ENCODE data around the gene RELB. TPM values are rescaled to one million over a fixed set of nuclear protein-coding genes. Genes with fewer than 3 reads are reported as not detected.
A peak's percentile ranks its signal among the peaks of the same experiment; 100 is the strongest.

Gene RELB
- total RNA-seq, 1 donor from 2014 or later: 2.9 TPM

DNA sequence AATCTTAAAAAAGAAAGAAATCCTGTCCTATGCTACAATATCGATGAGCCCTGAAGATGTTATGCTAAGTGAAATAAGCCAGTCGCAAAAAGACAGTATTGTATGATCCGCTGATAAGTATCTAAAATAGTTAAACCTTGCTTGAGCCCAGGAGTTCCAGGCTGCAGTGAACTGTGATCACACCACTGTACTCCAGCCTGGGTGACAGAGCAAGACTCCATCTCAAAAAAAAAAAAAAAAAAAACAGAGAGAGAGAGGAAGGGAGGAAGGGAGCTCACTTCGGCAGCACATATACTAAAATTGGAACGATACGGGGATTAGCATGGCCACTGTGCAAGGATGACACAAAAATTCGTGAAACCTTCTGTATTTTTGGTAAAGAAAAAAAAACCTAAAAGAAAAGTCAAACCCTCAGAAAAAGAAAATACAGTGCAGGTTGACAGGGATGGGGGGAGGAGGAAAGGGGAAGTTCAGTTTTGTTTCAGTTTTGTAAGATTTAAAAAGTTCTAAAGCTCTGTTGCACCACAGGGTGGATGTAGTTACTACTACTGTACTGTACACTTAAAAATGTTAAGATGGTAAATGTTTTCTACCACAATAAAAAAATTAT is 46.0 kb downstream of the RELB start:
- ATAC-seq (ENCODE audit: poor library complexity) (no peak), DNase-seq (no peak)
- intact Hi-C loops (cut with DNase I): no loop called here

DNA sequence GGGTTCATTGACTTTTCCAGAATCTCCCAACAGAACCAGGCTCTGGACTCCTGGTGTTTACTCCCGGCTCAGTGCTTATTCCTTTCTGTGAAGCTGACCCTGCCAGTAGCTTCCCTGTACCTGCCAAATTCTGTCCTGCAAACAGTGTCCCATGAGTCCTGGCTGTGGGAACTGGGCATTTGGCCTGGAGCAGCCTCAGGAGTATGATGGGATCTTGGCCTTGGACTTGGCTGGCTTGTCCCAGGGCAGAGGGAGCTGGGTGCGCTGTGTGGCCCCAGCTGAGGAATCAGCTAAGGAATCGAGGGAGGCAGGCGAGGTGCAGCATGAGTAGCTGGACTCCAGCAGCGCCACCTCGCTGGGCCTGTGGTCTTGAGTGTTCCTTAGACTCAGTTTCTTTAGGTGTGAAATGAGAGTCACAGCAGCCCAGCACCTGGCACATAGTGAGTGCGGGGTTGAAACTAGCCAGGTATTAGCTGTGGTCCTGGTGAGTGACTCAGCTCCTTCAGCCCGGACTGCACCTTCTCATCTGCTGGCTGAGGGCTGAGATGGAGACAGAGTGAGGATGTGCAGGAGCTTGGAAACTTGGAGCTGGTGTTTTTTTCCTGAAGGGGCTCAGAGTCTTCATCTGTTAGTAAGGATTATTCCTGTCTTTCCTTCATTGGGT is 47.9 kb downstream of the RELB start:
- peak; percentile 63 for DNase-seq
- peak; percentile 86 for ATAC-seq (ENCODE audit: poor library complexity)
- intact Hi-C loops (cut with DNase I): no loop called here

DNA sequence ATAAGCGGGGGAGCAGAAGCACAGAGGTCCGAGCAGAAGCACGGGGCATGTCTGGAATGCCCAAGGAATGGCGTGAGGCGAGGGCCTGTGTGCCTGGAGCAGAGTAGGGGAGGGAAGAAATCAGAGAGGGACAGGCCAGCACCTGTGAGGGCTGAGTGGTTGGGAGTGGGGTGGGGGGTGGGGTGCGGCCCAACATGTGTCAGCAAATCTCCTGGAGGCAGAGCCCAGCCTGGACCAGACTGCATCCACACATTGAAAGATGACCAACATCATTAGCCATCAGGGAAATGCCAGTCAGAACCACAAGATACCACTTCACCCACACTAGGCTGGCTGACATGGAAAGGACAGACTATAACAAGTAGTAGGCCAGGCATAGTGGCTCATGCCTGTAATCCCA is 48.8 kb downstream of the RELB start:
- DNase-seq: no peak
- no peak for ATAC-seq (ENCODE audit: poor library complexity)
- intact Hi-C loops (cut with DNase I): loop anchor here (10.0 kb wide), 1 partner anchor 145 kb away; the partner anchor contains the start of gene APOE

DNA sequence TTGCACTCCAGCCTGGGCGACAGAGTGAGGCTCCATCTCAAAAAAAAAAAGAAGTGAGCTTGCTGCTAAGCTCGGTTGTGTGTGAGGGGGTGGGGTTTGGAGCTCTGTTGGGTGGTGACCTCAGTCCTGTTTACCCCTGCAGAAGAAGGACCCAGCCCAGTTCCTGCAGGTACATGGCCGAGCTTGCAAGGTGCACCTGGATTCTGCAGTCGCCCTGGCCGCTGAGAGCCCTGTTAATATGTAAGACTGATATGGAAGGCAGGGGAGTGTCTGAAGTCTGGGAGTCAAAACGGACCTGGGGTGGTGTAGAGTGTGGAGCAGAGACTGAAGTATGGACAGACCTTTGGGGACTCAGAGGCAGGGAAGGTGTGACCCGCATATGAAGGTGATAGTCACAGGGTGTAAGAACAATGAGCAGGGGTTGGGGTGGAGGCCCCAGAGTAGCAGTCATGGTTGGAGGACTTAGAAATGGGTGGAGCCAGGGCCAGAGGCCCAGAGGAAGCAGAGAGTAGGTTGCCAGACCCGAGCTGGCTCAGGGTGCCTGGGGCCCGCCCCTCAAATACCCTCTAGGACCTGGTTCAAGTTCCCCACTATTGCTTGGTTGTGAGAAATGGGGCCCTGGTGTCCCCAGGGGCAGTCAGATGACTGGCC is 50.8 kb downstream of the RELB start:
- intact Hi-C loops (cut with DNase I): loop anchor here (10.0 kb wide), 1 partner anchor 147 kb away; the partner anchor contains the start of gene APOE
- no peak for ATAC-seq (ENCODE audit: poor library complexity)

DNA sequence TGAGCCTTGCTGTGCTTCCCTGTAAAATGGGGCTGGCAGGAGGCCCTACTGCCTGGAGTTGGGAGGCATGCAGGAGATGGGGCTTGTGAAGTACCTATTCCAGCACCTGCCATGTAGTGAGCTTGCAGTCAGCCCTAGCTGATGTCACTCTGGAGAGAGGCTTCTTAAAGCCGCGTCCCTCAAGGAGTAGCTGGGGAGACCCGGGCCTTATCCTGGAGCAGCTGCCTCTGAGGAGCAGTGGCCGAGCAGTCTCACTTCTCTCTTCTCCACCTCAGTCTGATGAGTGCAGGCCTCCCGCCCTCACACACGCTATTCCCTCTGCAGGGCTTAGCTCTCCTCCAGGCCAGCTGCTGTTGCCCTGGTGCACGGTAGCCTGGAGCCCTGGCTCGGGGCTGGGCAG is 55.6 kb downstream of the RELB start:
- intact Hi-C loops (cut with DNase I): loop anchor here (10.0 kb wide), 1 partner anchor 152 kb away; the partner anchor contains the start of gene APOE
- DNase-seq (no peak), ATAC-seq (ENCODE audit: poor library complexity) (no peak)

More for the DNA sequence above, 50.8 kb downstream of the RELB start:
- DNase-seq: no peak

DNA sequence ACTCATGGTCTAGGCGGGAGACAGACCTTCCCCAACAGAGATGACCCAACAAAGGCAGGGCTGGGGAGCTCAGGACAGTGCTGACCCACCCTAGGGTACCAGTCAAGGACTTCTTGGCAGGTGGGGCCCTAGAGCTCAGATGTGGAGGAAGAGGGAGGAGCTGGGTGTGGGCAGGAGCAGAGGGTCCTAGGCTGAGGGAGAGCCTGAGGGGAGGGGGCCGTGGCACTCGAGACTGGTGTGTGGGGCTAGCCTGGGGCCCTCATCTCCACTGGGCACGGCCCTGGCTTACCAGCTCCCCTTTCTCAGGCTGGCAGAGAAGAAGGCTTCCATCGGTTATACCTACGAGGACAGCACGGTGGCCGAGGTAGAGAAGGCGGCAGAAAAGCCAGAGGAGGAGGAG is 56.2 kb downstream of the RELB start:
- ATAC-seq (ENCODE audit: poor library complexity): no peak

GRCh38 chr19:45058622-45059159 is 57.4 kb downstream of the RELB start:
- DNase-seq: no peak
- ATAC-seq (ENCODE audit: poor library complexity): no peak
- intact Hi-C loops (cut with DNase I): loop anchor here (10.0 kb wide), 1 partner anchor 154 kb away; the partner anchor contains the start of gene APOE

More for the DNA sequence above, 56.2 kb downstream of the RELB start:
- DNase-seq: no peak
- intact Hi-C loops (cut with DNase I): loop anchor here (10.0 kb wide), 1 partner anchor 153 kb away; the partner anchor contains the start of gene APOE

DNA sequence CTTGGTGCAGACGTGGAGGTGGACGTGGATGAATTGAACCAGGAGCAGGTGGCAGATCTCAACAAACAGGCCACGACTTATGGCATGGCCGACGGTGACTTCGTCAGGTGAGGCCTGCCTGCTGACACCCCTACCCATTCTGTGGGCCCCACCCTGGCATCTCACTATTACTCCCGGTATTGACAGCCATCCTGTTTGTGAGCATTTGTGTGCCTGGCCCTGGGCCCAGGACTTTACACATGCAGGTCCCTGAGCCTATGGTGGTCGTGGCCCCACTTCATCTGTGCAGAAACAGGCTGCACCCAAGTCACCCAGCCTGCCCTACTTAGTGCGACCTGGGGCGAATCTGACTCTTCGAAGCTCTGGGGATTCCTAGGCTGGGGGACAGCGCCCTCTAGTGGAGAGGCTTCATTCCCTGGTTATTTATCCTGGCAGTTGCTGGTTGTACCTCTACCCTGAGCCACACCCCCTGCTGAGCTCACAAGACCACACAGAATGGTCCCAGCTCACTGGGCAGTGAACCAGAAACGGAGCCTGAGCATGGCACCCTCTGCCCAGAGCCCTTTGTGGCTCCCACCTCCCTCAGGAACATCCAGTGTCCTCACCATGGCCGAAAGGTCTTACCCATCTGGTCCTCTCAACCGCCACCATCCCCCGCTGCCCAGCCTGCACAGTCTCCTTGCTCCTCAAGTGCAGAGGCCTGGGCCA is 58.1 kb downstream of the RELB start:
- intact Hi-C loops (cut with DNase I): loop anchor here (10.0 kb wide), 1 partner anchor 155 kb away; the partner anchor contains the start of gene APOE
- ATAC-seq (ENCODE audit: poor library complexity) (peak; percentile 62), DNase-seq (peak; percentile 65)

GRCh38 chr19:45061965-45062364 is 60.7 kb downstream of the RELB start:
- ATAC-seq (ENCODE audit: poor library complexity) (no peak), DNase-seq (no peak)
- intact Hi-C loops (cut with DNase I): no loop called here

GRCh38 chr19:45063851-45064801 is 62.9 kb downstream of the RELB start:
- intact Hi-C loops (cut with DNase I): no loop called here
- DNase-seq (no peak), ATAC-seq (ENCODE audit: poor library complexity) (no peak)

DNA sequence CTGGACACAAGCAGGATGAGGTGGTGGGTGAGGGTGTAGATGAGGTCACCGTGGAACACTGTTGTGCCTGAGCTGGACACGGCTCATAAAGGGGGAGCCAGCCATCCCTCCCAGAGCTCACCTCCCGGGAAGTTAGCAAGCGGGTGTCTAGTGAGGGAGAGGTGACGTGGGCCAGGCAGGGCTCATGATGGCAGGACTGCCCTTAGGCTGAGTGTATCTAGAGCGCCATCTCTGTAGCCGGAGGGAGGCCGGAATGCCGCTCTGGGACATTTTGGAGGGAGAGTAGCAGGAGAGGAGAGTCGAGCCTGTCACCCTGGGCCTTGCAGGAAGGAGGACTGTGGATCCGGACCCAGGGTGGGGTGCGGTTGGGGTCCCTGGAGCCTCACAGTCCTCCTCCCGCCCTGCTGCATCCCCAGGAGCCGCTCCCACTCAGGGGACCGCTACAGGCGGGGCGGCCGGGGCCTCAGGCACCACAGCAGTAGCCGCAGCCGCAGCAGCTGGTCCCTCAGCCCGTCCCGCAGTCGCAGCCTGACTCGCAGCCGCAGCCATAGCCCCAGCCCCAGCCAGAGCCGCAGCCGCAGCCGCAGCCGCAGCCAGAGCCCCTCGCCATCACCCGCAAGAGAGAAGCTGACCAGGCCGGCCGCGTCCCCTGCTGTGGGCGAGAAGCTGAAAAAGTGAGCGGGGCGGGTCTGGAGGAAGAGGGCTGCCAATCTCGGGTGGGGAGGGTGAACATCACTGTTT is 65.8 kb downstream of the RELB start:
- no peak for ATAC-seq (ENCODE audit: poor library complexity)
- DNase-seq: no peak

GRCh38 chr19:45068041-45068440 is 66.8 kb downstream of the RELB start:
- DNase-seq (no peak), ATAC-seq (ENCODE audit: poor library complexity) (no peak)
- intact Hi-C loops (cut with DNase I): no loop called here

More for the DNA sequence above, 65.8 kb downstream of the RELB start:
- intact Hi-C loops (cut with DNase I): no loop called here

DNA sequence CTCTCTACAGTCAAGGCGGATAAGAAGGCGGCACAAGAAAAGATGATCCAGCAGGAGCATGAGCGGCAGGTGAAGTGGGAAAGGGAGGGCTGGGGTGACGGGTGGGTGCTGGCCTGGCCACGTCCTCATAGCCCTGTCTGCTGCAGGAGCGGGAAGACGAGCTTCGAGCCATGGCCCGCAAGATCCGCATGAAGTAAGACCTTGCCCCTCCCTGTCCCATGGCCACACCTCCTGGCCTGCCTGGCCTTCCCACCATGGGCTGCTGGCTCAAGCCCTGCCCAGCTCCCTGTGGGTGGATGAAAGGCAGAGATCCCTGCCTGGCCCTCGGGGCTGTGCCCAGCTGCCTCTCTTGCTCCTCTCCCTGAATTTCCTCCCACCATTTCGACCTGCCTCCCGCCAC is 67.8 kb downstream of the RELB start:
- intact Hi-C loops (cut with DNase I): no loop called here
- DNase-seq: peak; percentile 63
- no peak for ATAC-seq (ENCODE audit: poor library complexity)

- DNase-seq: no peak
- ATAC-seq (ENCODE audit: poor library complexity): no peak
- intact Hi-C loops (cut with DNase I): no loop called here
Measured at GRCh38 chr19:45070214-45070613, 69.0 kb downstream of the RELB start.

- DNase-seq (no peak), ATAC-seq (ENCODE audit: poor library complexity) (no peak)
- intact Hi-C loops (cut with DNase I): no loop called here
Measured at GRCh38 chr19:45070861-45071544, 69.7 kb downstream of the RELB start.

DNA sequence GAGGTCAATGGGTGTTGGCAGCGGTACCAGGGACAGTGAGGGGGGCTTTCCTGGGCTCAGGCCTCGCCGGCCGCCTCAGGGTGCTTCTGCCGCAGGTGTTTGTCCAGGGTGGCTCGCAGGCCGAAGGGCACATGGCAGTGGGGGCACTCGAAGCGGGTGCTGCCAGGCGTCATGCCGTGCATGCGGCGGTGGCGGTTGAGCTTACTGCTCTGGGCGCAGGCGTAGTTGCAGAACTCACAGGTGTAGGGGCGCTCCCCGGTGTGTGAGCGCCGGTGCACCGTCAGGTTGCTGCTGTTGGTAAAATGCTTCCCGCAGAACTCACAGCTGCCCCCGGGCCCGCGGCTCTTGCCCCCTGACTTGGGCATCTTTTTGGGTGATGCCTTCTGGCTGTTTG is 70.3 kb downstream of the RELB start:
- no peak for DNase-seq
- intact Hi-C loops (cut with DNase I): no loop called here
- no peak for ATAC-seq (ENCODE audit: poor library complexity)

Measured in Right ventricle myocardium superior (tissue), 1 donor.